ENCODE measurements around the gene LASP1NB. TPM values are rescaled to one million over a fixed set of nuclear protein-coding genes. Genes with fewer than 3 reads are reported as not detected.

LASP1NB gene

Small RNA genes within 50 kb of the gene (microRNA-seq; reads per million reads assigned to microRNA genes)
- gene MIR6779 (ENCODE audit: borderline microRNAs expressed, borderline replicate concordance) = not detected

Other genes with a start within 250 kb of the LASP1NB start
- 100 to 1,000 TPM; 170 to 177 TPM for gene MLLT6, start 220.3 kb upstream of the LASP1NB start, total RNA-seq
- 10 to 100 TPM; 35.1 to 35.8 TPM for gene CISD3, start 195.3 kb upstream of the LASP1NB start, total RNA-seq
- gene PCGF2, start 177.3 kb upstream of the LASP1NB start, total RNA-seq = 1 to 10 TPM; 1.2 TPM
- gene PSMB3, start 172.9 kb upstream of the LASP1NB start, total RNA-seq = 100 to 1,000 TPM; 368 to 369 TPM
- 10 to 100 TPM; 30.1 to 33.4 TPM for gene PIP4K2B, start 126.1 kb upstream of the LASP1NB start, total RNA-seq
- gene CWC25, start 100.3 kb upstream of the LASP1NB start, total RNA-seq = 10 to 100 TPM; 18.6 to 21.9 TPM
- gene RPL23, start 71.9 kb upstream of the LASP1NB start, total RNA-seq = 1,000 to 10,000 TPM; 2,241 to 2,332 TPM
- 100 to 1,000 TPM; 105 to 113 TPM for gene LASP1, start 55.6 kb upstream of the LASP1NB start, total RNA-seq
- under 1 TPM; 0.14 to 0.15 TPM for gene FBXO47, start 41.8 kb downstream of the LASP1NB start, total RNA-seq
- 1 to 10 TPM; 1.2 to 1.4 TPM for gene PLXDC1, start 226.0 kb downstream of the LASP1NB start, total RNA-seq
- gene ARL5C, start 240.5 kb downstream of the LASP1NB start, total RNA-seq = not detected